ENCODE results near the gene PLCB1. TPM values are rescaled to one million over a fixed set of nuclear protein-coding genes. Genes with fewer than 3 reads are reported as not detected.
"Not testable (repeated sequence)": the region's sequence is repeated elsewhere in the genome, so short reads cannot be mapped to it uniquely, and the experiment has no call there.

PLCB1 gene
- total and polyA plus RNA-seq, 5 experiments from 2014 or later = 1.4 to 3.8 (median 2.8) TPM

GRCh38 chr20:8583566-8584043 is 451.5 kb downstream of the PLCB1 start:
- POLR2A ChIA-PET = no interaction called here

GRCh38 chr20:8587251-8587650 is 455.2 kb downstream of the PLCB1 start:
- Mint-ChIP-seq H3K9me3 (peaks cover 0 to 3% (median 0%) of the 10 kb centered on the region in 9 donors), H3K27ac (peak overlapping the region in 1 of 10 donors; percentile 7), H3K4me1 (peaks cover 0 to 2% (median 0%) of the 10 kb centered on the region in 4 donors), H3K36me3 (no peaks in the 10 kb centered on the region), H3K4me3 (no peak overlapping the region), H3K27me3 (no peaks in the 10 kb centered on the region)
- ATAC-seq = no peak
- no peak for DNase-seq
- POLR2A ChIA-PET = no interaction called here

More at GRCh38 chr20:8583566-8584043, 451.5 kb downstream of the PLCB1 start:
- no peak for DNase-seq
- Mint-ChIP-seq H3K9me3 (peaks cover 0 to 4% (median 0%) of the 10 kb centered on the region in 9 donors), H3K27me3 (no peaks in the 10 kb centered on the region), H3K27ac (no peak overlapping the region), H3K4me1 (peaks cover 0 to 2% (median 0%) of the 10 kb centered on the region in 4 donors), H3K36me3 (no peaks in the 10 kb centered on the region), H3K4me3 (no peak overlapping the region)
- ATAC-seq = no peak

GRCh38 chr20:8587810-8588209 is 455.7 kb downstream of the PLCB1 start:
- H3K4me1 Mint-ChIP-seq = peaks cover 0 to 2% (median 0%) of the 10 kb centered on the region in 4 donors
- no peak for DNase-seq
- H3K36me3 Mint-ChIP-seq = no peaks in the 10 kb centered on the region
- POLR2A ChIA-PET = no interaction called here
- ATAC-seq = no peak
- no peak overlapping the region for H3K4me3 Mint-ChIP-seq
- no peaks in the 10 kb centered on the region for H3K27me3 Mint-ChIP-seq
- peaks cover 0 to 3% (median 0%) of the 10 kb centered on the region in 9 donors for H3K9me3 Mint-ChIP-seq
- no peak overlapping the region for H3K27ac Mint-ChIP-seq

DNA sequence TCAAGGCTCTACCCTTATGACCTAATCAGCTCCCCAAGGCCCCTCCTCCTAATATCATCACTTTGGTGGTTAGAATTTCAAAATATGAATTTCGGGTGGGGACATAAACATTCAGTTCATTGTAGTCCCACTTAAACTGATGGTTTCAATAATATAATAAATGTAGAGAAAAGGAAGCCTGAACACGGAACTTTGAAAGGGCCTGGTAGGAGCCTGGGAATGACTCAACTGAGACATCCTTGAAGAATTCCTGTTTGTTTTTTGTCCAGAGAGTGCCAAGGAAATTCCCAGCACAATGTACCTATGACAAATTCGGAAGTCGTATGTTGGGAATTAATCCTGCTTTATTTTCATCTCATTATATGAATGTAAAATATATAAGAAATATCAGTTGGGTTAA is 457.9 kb downstream of the PLCB1 start:
- Mint-ChIP-seq H3K36me3 (no peaks in the 10 kb centered on the region), H3K27ac (no peak overlapping the region), H3K4me3 (no peak overlapping the region), H3K27me3 (no peaks in the 10 kb centered on the region), H3K4me1 (peaks cover 0 to 2% (median 0%) of the 10 kb centered on the region in 4 donors), H3K9me3 (peaks cover 0 to 3% (median 0%) of the 10 kb centered on the region in 9 donors)
- ATAC-seq (no peak), DNase-seq (no peak)
- POLR2A ChIA-PET = no interaction called here

- ATAC-seq, H3K9me3 Mint-ChIP-seq, POLR2A ChIA-PET, DNase-seq, H3K36me3 Mint-ChIP-seq, H3K27me3 Mint-ChIP-seq: not testable (repeated sequence)
- Mint-ChIP-seq H3K4me1 (peaks cover 2 to 29% (median 19%) of the 10 kb centered on the region in 4 donors), H3K27ac (peak overlapping the region in 1 of 10 donors; percentile 79), H3K4me3 (peak overlapping the region in 3 of 10 donors; percentile 31 to 81 (median 34))
Observed at GRCh38 chr20:8600910-8601541, 469.0 kb downstream of the PLCB1 start.

DNA sequence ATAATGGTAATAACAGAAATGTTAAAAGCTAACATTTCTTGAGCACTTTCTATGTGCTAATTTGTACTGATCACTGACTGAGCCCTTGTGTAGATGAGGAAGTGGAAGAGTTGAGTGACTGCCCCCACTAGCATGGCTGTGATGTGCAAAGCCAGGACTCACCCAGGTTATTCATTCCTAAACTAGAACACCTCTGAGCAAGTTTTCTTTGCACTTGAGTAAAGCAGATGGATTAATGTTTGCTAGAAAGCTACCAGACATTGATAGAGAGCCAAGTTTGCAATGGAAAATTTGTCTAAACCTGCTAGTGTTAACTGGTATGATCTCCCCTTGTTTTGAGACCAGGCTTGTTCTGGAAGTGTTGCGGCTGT is 469.5 kb downstream of the PLCB1 start:
- peaks cover 0 to 5% (median 0%) of the 10 kb centered on the region in 9 donors for H3K9me3 Mint-ChIP-seq
- DNase-seq (no peak), ATAC-seq (no peak)
- H3K36me3 Mint-ChIP-seq = no peaks in the 10 kb centered on the region
- H3K4me3 Mint-ChIP-seq = peak overlapping the region in 1 of 10 donors; percentile 14
- H3K27ac Mint-ChIP-seq = peak overlapping the region in 4 of 10 donors; percentile 6 to 79 (median 47)
- POLR2A ChIA-PET = no interaction called here
- H3K4me1 Mint-ChIP-seq = peaks cover 2 to 29% (median 19%) of the 10 kb centered on the region in 4 donors
- no peaks in the 10 kb centered on the region for H3K27me3 Mint-ChIP-seq

- peaks cover 3 to 29% (median 19%) of the 10 kb centered on the region in 4 donors for H3K4me1 Mint-ChIP-seq
Observed at GRCh38 chr20:8602389-8603116, 470.5 kb downstream of the PLCB1 start.

GRCh38 chr20:8608470-8608869 is 476.4 kb downstream of the PLCB1 start:
- no peaks in the 10 kb centered on the region for H3K36me3 Mint-ChIP-seq

More at GRCh38 chr20:8602389-8603116, 470.5 kb downstream of the PLCB1 start:
- POLR2A ChIA-PET = no interaction called here
- Mint-ChIP-seq H3K4me3 (peak overlapping the region; percentile 37 to 89 (median 72)), H3K9me3 (peaks cover 0 to 5% (median 0%) of the 10 kb centered on the region in 9 donors), H3K36me3 (no peaks in the 10 kb centered on the region), H3K27ac (peak overlapping the region; percentile 3 to 92 (median 70)), H3K27me3 (peaks cover 0 to 2% (median 0%) of the 10 kb centered on the region in 5 donors)
- DNase-seq = peak in 2 of 10 donors; percentile 1 to 2
- ATAC-seq = no peak

DNA sequence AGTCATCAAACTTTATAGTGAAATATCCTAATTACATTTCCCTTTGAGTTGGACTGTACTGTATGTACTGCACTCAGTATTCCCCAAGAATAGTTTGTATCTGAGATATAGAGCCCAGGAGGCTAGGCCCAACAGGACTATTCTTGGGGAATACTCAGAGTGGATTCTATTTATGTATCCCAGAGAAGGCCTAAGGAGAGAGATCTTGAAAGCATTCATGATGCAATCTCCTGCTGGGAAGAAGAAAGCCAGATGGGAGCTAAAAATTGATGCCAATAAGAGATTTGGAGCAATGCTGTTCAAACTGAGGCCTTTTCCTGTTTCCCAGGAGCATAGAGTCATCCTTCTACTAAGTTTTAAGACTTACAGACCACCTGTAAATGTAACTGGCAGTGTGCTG is 484.7 kb downstream of the PLCB1 start:
- no peaks in the 10 kb centered on the region for H3K36me3 Mint-ChIP-seq
- no peak for ATAC-seq
- no peaks in the 10 kb centered on the region for H3K4me1 Mint-ChIP-seq

More at GRCh38 chr20:8608470-8608869, 476.4 kb downstream of the PLCB1 start:
- Mint-ChIP-seq H3K9me3 (peaks cover 0 to 5% (median 0%) of the 10 kb centered on the region in 9 donors), H3K4me1 (peaks cover 0 to 5% (median 3%) of the 10 kb centered on the region in 4 donors), H3K4me3 (no peak overlapping the region), H3K27me3 (peaks cover 0 to 3% (median 0%) of the 10 kb centered on the region in 5 donors), H3K27ac (no peak overlapping the region)
- ATAC-seq (no peak), DNase-seq (no peak)
- POLR2A ChIA-PET = no interaction called here

DNA sequence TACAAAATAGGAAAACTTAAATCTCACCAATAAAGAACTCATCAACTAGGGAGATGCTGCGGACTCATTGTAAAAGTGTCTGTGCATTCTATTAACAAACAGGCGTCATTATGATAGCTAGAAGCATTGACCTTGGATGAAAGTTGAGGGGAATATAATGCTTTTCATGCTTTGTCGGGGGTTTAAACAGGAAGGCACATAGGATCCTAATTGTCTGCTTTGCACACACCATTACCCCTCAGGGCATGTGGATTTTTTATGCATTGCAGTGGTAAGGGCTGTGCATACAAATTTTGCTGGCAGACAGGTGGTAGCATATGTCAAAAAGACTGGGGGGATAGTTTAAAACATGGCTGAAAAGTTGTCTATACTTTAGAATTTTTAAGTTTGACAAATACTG is 488.9 kb downstream of the PLCB1 start:
- no peak for ATAC-seq
- no peak for DNase-seq
- H3K4me3 Mint-ChIP-seq = no peak overlapping the region
- H3K36me3 Mint-ChIP-seq = no peaks in the 10 kb centered on the region
- no peaks in the 10 kb centered on the region for H3K4me1 Mint-ChIP-seq
- H3K27me3 Mint-ChIP-seq = no peaks in the 10 kb centered on the region
- H3K27ac Mint-ChIP-seq = no peak overlapping the region
- peaks cover 0 to 2% (median 0%) of the 10 kb centered on the region in 9 donors for H3K9me3 Mint-ChIP-seq
- POLR2A ChIA-PET = no interaction called here

More for the DNA sequence above, 484.7 kb downstream of the PLCB1 start:
- POLR2A ChIA-PET = no interaction called here
- H3K9me3 Mint-ChIP-seq = peaks cover 0 to 3% (median 0%) of the 10 kb centered on the region in 9 donors
- H3K4me3 Mint-ChIP-seq = no peak overlapping the region
- no peak for DNase-seq
- no peaks in the 10 kb centered on the region for H3K27me3 Mint-ChIP-seq
- no peak overlapping the region for H3K27ac Mint-ChIP-seq

- POLR2A ChIA-PET = no interaction called here
- H3K4me3 Mint-ChIP-seq = no peak overlapping the region
- ATAC-seq = no peak
- H3K36me3 Mint-ChIP-seq = no peaks in the 10 kb centered on the region
- no peak for DNase-seq
- H3K27me3 Mint-ChIP-seq = no peaks in the 10 kb centered on the region
- H3K9me3 Mint-ChIP-seq = peaks cover 0 to 1% (median 0%) of the 10 kb centered on the region in 9 donors
- H3K4me1 Mint-ChIP-seq = no peaks in the 10 kb centered on the region
- H3K27ac Mint-ChIP-seq = no peak overlapping the region
Observed at GRCh38 chr20:8624046-8624445, 492.0 kb downstream of the PLCB1 start.

DNA sequence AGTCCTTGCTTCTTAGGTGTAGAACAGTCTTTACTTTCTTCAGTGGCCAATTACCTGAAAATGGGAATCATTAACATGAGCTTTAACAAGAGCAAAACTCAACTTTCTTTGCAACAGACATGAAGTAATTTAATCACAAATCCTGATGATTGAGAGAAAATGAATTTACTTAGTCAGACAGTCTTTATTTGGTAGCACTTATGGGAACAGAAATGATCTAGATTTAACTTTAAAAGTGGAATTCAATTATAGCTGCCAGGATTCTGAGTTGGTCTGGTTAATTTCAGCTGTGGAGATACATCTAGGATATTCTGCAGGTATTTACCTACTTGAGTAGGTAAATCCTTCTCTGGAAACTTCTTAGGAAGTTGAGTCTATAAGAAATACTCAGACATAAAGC is 492.6 kb downstream of the PLCB1 start:
- H3K9me3 Mint-ChIP-seq = peaks cover 0 to 1% (median 0%) of the 10 kb centered on the region in 9 donors

DNA sequence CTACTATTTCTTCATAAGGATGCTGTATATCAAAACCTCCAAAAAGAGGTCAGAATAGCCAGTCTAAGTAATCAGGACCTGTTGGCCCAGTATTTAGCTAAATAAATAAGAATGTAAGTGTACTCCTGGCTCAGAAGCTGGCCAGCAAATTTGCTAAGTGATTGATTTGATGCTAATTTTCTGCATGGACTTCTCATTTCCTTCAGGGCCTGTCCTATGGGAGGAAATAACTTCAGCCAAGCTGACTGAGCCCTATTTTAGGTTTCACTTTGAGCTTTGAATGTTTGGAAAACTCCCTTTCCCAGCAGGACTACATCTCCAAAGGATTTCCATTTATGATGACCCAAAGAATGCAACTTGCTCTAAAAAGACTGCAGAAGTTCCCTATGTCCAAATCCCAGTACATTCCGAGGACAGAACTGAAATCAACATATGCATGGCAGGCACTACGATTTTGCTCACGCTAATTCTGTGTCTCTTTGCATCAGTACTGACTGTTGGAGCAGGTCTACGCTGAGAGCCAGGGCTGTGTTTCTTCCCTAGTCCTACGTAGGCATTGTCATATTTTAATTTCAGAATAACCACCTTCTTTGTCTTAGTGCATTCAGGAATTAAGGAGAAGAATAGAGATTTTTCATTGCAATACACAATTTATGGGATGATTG is 495.4 kb downstream of the PLCB1 start:
- DNase-seq (no peak), ATAC-seq (no peak)
- Mint-ChIP-seq H3K9me3 (peaks cover 0 to 2% (median 0%) of the 10 kb centered on the region in 9 donors), H3K4me3 (no peak overlapping the region), H3K27me3 (no peaks in the 10 kb centered on the region), H3K27ac (no peak overlapping the region), H3K36me3 (no peaks in the 10 kb centered on the region), H3K4me1 (no peaks in the 10 kb centered on the region)
- POLR2A ChIA-PET = no interaction called here

More for the DNA sequence above, 492.6 kb downstream of the PLCB1 start:
- H3K36me3 Mint-ChIP-seq = no peaks in the 10 kb centered on the region
- DNase-seq = no peak
- no peaks in the 10 kb centered on the region for H3K27me3 Mint-ChIP-seq
- H3K27ac Mint-ChIP-seq = no peak overlapping the region
- no peak for ATAC-seq
- POLR2A ChIA-PET = no interaction called here
- H3K4me3 Mint-ChIP-seq = no peak overlapping the region
- no peaks in the 10 kb centered on the region for H3K4me1 Mint-ChIP-seq

Measured in naive thymus-derived CD8-positive, alpha-beta T cell (primary cell).